GM21717 (cell line): ENCODE measurements around the gene GOLGA8S.
"Not testable (repeated sequence)": the region's sequence is repeated elsewhere in the genome, so short reads cannot be mapped to it uniquely, and the experiment has no call there.

Experiments used
- ATAC-seq: cut with Tn5 transposase; IDR thresholded peaks from one replicate; pipeline ENCODE4 v1.9.1; 2021; ENCODE audit warnings: mild to moderate bottlenecking, moderate library complexity; ENCODE audit not compliant: unreplicated experiment

GOLGA8S gene

DNA sequence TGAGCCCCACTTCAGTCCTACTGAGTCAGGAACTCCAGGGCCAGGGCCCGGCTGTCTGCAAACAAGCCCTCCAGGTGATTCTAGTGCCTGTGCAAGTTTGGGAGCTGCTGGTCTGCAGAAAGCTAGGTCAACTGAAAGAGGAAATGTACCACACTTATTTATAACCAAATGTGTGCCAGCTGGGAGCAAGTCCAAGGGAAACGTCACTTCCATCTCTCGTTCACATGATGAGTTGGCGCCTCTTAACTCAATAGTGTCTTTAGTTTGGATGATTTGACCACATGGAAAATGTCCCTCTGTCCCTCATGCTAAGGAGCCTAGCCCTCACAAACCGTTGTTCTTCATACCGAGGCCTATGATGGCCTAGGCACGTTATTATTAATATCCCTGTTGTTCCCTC is 43.2 kb downstream of the GOLGA8S start:
- no peak for ATAC-seq

DNA sequence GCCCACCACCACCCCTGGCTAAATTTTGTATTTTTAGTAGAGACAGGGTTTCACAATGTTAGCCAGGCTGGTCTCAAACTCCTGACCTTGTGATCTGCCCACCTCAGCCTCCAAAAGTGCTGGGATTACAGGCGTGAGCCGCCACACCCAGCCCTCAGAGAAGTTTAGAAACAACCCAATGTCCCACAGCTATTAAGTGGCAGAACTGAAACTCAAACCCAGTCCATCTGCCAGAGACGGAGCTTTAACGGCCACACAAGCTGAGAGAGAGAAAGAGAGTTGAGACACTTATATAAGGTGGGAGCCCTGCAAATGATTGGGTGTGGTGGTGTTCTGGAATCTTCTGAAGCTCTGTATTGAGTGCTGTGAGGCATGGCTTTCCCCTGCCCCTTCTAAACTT is 43.8 kb downstream of the GOLGA8S start:
- ATAC-seq = not testable (repeated sequence)

DNA sequence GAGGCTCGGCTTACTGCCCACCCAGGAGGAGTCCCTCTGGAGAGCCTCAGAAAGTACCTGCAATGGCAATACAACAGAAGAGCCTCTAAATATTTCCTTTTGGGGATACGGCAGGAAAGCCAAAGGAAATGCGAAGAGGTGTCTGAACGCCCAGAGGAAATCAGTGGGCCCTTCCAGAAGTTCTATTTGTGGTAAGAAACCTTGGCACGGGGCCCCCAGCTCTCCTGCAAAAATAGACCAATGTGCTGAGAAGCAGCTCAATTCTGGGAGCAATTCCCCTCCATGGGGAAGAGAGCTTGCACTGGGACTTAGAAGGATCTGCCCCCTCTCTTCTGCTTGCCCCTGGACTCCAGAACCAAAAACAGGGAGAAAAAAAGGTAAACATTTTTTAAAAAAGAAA is 44.7 kb downstream of the GOLGA8S start:
- ATAC-seq = not testable (repeated sequence)

DNA sequence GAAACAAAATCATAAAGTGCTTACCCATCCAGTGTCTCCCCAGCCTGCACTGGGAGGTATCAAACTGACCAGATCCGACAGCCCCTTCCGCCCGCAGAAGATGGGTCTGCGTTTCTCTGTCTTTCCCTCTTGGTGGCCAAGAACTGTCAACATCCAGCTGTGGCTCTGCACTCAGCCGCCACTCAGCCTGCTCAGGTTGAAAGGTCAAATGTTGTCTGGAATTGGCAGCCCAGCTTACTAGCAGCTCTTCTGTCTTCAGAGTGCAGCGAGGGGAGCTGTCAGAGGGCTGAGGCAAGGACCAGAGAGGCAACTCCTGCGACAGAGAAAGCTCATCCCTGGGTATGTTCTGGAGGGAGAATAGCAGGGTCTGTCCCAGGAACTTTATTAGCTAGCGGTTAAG is 47.1 kb downstream of the GOLGA8S start:
- no peak for ATAC-seq

DNA sequence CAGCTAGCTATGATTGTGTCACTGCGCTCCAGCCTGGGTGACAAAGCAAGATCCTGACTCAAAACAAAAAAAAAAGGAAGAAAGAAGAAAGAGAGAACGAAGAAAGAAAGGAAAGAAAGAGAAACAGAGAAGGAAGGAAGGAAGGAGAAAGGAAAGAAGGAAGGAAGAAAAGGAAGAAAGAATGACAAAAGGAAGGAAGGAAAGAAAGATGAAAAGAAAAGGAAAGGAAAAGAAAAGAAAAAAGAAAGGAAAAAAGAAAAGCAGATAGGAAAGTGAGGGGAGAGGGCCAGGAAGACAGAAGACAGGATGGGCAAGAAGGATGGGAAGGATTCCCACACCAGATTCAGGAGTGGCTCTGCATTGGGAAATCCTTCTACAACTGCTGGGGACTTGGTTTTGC is 47.6 kb downstream of the GOLGA8S start:
- ATAC-seq = no peak

DNA sequence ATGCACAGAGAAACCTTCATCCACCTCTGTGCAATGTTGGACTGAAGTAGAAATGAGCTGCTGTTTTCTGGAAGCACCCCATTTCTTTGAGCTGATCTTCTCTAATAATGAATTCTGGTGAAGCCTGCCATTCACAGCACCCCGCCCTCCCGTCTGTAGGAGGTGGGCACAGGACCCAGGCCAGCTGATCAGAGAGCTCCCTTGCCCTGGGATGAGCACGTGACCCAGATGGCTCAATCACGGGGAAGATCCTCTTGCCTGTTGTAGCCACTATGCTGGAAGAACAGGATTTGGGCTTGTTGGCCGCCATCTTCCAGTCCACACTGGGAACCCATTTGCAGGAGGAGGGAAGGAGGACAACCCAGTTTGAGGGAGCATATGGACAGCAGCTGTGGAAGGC is 48.0 kb downstream of the GOLGA8S start:
- ATAC-seq = no peak

DNA sequence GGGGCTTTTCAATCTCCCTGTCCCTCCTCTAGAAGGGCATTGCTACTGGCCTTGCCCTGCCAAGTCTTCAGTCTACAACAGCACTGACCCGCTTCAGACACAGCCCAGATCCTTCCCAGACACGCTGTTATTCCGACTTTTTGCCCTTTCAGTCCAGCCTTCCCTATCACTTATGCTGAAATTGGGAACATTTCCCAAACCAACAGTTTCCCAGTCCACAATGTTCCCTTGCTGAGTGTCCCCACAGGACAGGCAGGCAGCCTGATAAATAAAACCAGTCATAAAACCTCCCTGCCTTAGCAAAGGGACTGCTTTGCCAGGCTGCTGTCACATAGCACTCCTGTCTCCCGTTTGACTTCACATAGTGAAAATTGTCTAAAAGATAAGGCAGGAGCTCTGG is 49.0 kb downstream of the GOLGA8S start:
- no peak for ATAC-seq

DNA sequence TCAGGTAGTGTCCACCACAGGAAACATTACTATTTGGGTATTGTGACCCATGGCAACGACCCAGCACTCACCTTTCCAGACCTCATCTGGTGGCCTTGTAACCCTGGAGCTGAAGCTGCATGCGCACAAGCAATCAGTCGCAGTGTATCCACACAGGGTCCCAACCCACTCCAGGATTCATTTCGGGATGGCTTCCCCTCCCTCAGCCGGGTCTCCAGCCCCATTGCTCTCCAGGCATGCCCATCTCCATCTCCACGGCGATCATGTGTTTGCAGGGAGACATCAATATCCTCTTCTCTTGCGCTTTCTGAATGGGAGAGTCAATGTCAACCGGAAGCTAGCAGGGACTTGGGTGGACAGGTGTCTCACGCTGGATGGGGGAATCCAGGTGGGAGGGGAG is 57.3 kb downstream of the GOLGA8S start:
- ATAC-seq = no peak

DNA sequence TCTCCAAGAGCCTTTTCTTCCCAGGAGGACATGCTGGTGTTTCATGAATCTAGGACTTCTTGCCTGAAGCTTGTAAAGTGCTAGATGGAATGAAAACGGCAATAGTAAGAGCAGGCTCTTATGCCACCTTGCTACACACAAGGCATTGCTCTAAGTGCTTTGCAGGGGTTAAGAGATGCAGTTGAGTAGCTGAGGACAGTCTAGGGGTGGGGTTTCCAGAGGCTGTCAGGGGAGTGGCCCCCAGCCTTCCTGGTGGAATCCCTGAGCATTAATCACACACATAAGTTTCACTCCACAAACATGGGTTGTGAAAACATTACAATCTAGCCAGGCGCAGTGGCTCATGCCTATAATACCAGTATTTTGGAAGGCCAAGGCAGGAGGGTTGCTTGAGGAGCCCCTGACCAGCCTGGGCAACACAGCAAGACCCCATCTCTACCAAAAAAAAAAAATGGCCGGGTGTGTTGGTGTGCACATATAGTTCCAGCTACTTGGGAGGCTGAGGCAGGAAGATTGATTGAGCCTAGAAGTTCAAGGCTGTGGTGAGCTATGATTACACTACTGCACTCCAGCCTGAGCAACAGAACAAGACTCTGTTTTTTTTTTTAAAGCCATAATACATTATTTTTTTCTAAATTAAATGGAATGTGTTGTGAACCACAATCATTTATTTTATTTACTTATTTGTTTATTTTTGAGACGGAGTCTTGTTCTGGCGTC is 58.5 kb downstream of the GOLGA8S start:
- not testable (repeated sequence) for ATAC-seq
